Loucy (cell line): ENCODE results near the gene MIER2.

Experiments
- CTCF ChIP-seq: fragments of 200-600 bp; sonication (generic); conservative IDR thresholded peaks from 2 replicates; pipeline ENCODE4 v1.5.1; 2014; ENCODE audit warnings: mild to moderate bottlenecking, antibody characterized with exemption, low read length
- EZH2phosphoT487 ChIP-seq: fragments of 200-600 bp; IDR thresholded peaks from 2 replicates; pipeline ENCODE4 v1.6.1; 2018; ENCODE audit warnings: antibody characterized with exemption, mild to moderate bottlenecking, moderate library complexity, borderline replicate concordance

DNA sequence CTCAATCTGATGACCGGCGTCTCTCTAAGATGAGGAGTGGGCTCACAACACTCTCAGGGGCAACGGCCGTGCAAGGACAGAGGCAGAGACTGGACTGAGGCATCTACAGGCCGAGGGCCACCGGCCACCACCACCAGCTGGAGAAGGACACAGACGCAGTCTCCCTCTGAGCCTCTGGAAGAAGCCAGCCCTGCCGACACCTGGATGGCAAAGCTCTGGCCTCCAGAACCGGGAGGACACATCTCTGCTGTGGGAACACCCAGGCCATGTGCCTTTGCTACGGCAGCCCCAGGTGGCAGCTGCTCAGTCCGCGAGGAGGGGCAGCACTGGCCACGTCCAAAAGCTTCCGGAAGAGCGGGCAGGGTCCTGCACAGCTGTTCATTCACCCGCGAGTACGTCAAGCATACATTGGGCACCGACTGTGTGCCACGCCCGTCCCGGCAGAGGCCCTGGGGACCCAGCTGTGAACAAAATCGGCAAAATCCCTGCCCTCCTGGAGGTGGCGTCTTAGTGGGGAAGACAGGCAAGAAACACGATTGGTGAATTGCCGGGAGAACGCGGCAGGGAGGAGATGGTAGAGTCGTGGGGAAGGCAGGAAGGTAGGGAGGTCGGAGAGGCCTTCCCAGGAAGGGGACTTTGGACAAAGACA is 47.3 kb upstream of the MIER2 start:
- TF ChIP-seq CTCF, result no peak
- no peak for TF ChIP-seq EZH2phosphoT487
